ENCODE results near the gene UAP1.

GRCh38 chr1:162632698-162633080 lies 71.2 kb downstream of the UAP1 start:
- TF ChIP-seq POLR2AphosphoS5 (IDR thresholded peaks at IDR 0.05) = no peak
- no peak for TF ChIP-seq CTCF (IDR thresholded peaks at IDR 0.05)
